Activated CD4-positive, CD25-positive, alpha-beta regulatory T cell treated with anti-CD3 and anti-CD28 coated beads, Interleukin-2, amount 50 U/mL, for 72 hours (primary cell): ENCODE data around the gene CKS2.
A peak's percentile ranks its signal among the peaks of the same experiment; 100 is the strongest.
"Not testable (repeated sequence)": the region's sequence is repeated elsewhere in the genome, so short reads cannot be mapped to it uniquely, and the experiment has no call there.

Experiments
- DNase-seq: peaks from one replicate; pipeline ENCODE4 v3.0.0; 2021

The CKS2 gene

DNA sequence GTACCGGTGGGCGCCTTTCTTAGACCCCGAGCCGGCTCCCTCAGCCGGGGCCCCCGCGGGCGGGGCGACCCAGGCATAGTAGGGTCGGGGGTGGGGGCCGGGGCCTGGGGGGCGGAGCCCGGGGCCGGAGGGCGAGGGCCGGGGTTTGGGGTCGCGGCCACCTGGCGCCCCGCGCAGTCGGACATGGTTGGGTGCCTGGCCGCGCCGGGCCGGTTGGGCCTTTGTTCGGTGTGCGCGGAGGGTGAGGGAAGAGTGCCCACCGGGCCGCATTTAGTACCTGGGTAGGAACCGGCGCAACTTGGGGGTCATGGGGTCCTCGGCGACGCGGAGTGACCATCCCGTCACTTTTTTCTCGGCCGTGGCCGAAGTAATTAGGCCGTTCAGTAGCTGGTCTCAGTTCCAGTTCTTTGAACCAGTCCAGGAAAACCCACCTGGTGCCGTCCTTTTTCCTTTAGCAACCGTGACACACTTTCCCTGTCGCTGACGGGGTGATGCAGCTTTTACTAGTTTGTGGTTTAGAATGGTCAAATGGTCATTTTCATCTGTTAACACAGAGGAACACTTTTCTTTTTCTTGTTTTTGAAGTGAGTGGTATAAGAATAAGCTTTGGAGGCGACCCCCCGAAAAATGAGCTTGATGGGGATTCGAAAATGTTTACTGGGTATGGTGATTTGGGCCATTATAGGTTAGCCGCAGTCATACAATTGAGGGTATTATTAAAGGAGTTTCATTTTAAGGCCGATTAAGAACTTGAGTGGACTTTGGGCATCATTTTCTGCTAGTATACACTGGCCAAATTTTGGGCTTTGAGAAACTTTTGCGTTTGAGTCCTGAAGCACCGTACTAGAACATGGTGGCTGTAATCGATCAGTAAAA is 589 bp downstream of the CKS2 start:
- no peak for DNase-seq

DNA sequence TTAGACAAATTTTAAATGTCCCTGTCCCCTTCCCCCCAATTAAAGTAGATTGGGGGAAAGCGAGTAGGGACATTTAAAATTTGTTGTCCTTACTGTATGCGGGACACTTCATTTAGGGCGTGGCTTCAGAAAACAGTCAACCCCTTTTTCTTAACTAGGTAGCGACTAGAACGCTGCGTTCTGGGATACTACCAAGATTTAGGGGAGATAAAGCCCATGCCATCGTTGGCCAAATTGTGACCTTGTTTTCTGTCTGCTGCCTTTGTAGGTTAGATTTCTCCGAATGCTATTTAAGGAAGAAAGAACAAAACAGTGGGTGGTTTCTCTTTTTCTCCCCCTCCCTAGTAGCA is 1.2 kb downstream of the CKS2 start:
- no peak for DNase-seq

DNA sequence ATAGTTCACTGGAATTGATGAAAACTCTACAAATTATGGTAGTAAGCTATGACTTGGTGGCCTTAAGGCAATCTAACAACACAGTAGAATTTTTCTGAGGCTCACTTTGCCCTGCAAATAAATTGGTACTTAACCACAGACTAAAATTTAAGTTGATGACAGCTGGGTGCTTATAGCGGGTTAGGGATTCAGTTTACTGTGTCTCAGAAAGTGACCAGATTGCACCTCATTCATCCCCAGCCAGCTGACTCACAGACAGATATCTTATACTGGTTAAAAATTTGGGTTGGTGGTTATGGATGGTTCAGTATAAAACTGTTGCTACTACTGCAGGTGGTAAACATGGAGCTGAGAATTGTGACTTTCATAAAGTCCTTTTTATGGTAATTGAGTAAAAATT is 2.8 kb downstream of the CKS2 start:
- no peak for DNase-seq

DNA sequence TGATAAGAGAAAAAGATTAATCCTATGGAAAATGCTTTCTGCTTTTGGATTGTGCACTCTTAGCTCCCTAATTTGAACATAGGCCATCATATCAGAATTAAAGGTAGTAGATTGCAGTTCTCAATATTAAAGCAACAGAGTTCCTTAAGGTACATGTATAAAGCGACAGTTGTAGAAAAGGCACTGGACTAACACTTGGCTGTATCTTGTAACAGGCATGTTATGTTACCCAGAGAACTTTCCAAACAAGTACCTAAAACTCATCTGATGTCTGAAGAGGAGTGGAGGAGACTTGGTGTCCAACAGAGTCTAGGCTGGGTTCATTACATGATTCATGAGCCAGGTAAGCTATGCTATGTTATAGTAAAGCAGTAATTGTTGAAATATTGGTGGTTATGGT is 4.0 kb downstream of the CKS2 start:
- DNase-seq: no peak

DNA sequence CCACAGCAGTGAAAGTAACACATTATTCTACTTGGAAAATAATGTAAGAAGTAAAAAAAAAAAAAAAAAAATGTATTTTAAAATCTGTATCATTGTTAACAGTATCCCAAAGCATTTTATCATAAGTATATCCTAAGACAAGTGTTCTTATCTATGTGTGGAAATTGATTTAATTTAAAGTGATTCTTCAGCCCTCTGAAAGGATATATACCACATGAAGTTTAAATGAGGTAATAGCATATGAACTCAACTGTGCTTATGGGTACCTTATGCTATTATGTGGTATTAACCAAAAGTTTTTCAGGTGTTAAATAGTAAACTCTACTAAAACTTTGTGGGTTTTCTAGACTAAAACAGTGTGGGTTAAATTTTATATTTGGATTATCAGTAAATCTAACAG is 4.5 kb downstream of the CKS2 start:
- DNase-seq: no peak

DNA sequence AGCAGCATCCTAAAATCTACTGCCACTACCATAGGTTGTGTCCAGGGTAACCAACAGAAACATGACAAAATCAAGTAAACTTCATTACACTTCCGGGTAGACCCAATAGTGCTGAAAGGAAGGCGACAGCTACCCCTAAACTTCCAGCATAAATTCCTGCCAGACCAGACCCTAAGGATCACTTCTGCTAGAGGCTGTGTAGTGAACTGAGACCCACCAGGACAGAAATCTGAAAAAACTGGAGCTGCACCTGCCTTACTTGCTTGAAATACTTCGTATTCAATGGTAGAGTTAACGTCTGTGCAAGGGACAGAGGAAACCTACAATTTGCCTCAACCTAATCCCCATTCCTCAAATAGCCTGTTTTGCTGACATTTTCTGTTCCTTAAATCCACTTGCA is 6.3 kb downstream of the CKS2 start:
- DNase-seq: no peak

DNA sequence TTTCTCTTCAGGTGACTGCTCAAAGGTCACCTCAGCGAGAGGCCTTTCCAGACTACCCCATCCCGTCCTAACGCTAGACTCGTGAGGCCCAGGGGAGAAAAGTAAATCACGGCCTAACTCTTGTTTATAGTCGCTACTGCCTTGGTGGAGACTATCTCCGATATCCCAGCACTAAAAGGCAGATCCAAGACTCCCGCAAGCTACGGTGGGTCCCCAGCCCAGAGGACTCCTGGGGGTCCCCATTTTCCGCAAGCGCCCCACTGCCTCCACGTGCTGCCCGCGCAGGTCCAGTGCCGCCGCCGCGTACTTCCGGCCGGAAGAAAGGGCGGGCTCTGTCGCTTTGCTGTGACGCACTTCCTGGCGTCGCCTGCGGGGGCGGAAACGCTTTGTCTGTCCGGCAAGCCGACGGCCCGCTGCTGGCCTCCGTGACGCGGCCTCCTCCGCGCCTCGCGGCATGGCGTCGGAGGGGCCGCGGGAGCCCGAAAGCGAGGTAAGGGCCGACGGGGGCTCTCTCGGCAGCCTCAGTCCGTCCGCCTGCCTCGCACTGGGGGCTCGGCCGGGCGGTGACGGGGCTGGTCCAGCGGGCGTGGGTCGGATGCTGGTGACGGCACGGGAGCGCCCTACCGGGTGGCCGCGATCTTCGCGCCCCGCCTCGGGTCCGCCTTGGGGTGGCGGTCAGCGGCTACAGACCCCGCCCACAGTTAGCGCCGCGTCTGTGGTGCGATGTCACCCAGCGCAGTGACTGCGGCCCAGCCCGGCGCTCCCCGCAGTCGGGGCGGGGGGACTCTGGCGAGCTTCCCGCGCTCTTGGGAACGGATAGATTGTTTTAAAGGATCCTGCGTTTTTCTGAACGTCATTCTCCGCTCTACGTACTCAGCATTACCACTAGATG is 7.4 kb downstream of the CKS2 start, which contains the start of gene SECISBP2:
SECISBP2 (plus strand) TSS at position 378 of the 892 bp plus-strand sequence; CDS start at position 455, 77 bp downstream.
- peak; percentile 95 for DNase-seq

DNA sequence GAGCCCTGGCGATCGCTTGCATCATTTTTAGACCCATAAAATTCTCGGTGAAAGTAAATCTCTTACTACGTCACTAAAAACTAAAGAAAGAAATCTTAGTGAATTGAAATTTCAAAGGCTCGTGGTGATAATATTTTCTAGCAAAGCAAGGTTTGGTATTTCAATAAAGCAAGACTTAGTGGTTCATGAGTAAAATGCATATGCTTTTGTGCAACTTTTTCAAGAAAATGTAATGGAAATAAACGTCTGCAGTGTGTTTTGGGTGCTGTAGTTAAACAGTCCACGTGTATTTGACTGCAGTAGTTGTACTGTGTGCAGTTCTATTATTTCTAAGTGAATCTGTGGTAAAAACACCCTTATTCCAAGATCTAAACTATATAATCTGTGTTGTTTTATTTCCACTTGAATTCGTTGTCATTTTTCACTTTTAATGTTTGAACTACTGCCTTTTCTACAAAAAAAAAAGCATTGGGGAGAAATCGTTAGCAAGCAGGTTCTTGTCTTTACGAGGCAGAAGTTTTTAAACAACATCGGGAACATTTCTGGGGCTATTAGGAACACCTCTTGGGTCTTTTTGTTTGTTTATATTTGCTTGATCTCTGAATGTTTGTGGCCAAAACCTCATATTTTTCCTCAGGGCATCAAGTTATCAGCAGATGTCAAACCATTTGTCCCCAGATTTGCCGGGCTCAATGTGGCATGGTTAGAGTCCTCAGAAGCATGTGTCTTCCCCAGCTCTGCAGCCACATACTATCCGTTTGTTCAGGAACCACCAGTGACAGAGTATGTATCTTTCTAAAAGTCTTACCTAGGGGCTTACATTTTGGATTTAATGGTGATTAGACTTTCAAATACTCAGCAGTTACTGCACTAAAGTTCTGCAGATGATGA is 8.3 kb downstream of the CKS2 start:
- no peak for DNase-seq

DNA sequence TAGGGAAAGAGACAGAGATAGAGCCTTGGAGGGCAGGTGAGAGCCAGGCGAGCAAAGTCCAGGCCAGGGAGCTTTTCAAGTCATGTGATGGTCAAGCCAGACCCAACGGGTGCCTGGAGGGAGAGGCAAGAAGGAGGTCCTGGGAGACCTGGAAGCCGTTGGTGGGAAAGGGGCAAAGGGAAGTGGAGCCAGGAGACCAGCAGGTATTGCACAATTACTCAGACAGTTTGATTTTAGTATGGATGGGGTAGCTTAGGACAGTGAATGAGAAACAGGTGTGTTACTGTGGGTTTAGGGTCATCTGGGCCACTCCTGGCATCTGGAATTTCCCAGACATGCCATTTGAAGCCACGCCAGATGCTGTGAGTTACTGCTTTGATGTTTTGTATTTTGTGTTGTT is 12.4 kb downstream of the CKS2 start:
- DNase-seq: no peak

DNA sequence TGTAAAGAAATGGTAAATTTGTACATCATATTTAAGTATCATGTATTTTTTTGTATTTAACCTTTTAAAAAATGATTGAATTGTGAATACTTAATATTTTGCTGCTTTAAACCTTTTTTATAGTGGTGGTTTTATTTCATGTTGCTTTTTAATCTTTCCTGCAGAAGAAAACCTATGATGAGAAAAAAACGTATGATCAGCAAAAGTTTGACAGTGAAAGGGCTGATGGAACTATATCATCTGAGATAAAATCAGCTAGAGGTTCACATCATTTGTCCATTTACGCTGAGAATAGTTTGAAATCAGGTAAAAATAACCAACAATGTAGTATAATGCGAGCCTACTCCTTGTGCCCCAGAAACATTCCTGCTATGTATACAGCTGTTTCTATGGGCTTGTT is 14.7 kb downstream of the CKS2 start:
- no peak for DNase-seq

DNA sequence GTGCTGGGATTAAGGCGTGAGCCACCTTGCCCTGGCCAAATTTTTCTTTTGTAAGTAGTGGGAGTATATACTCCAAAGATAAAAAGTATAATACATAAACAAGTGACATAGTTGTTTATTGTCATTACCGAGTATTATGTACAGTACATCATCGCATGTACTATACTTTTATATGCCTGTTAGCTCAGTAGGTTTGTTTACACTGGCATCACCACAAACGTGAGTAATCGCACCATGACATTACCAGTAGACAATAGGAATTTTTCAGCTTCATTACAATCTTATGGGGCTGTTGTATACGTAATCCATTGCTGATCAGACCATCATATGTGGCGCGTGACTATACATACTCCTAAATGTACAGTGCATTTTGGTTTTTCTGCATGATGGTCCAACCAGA is 17.1 kb downstream of the CKS2 start:
- no peak for DNase-seq

DNA sequence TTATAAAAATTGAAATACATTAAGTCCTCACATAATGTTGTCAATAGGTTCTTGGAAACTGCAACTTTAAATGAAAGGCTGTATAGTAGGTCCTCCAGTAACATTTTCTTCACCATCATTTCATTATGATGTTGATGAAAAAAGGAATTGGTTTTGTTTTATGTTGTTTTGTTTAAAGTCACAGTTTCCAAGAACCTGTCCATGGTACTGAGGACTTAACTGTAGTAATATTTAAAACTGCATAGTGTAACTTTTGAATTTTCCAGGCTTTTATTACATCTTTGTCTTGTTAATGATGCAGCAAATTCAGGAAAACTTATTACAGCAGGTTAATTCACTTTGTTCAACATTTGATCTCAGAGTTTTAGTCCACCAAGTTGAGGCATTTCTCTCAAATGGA is 18.9 kb downstream of the CKS2 start:
- DNase-seq: no peak

DNA sequence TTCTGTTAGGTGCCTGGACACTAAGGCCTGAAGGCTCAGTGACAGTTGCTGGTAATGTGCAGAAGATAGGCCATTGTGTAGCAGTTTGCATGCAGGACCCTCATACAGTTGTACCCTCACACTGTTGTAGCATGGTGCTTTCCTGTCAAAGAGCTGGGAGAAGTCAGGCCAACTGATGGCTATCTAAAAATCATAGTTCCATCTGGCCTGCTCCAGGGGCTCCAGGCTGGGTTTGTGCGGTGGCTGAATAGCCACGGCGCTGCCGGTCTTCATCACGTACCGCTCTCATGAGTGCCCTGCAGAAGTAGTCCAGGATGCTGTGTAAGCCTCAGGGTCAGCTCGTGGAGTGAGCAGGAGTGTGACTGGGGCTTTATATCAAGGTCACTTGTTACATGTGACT is 19.5 kb downstream of the CKS2 start:
- no peak for DNase-seq

DNA sequence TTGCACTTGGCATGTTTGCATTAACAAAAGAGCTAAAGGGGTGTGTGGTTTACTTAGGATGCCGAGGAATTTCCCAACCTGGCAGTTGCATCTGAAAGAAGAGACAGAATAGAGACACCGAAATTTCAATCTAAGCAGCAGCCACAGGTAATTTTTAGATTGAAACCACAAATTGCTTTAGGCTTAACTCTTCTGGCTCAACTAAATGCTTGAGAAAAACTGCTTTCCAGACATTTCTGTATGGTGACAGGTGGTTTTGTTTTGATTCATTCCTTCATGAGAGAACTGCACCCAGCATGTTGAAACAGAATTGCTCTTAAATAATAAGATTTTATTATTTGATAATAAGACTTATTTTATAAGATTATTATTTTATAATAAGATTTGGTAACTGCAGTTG is 28.8 kb downstream of the CKS2 start:
- no peak for DNase-seq

DNA sequence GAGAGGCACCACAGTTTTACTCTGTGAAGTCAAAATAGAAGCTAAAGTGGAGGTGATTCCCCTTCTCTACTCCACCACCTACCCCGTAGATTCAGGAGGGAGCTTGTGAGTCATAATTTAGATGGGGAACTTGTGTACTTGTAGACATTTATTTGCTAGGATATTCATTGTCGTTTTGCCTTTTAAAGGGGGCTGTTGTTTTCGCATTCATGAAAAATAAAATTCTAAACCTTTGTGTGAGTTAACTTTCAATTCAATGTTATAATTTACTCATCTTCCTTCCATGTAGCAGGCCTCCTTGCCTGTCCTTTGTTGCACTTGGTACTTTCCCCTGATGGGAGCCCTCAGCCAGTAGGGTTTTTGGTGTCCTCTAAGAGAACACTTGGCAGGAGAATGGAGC is 29.3 kb downstream of the CKS2 start:
- no peak for DNase-seq

DNA sequence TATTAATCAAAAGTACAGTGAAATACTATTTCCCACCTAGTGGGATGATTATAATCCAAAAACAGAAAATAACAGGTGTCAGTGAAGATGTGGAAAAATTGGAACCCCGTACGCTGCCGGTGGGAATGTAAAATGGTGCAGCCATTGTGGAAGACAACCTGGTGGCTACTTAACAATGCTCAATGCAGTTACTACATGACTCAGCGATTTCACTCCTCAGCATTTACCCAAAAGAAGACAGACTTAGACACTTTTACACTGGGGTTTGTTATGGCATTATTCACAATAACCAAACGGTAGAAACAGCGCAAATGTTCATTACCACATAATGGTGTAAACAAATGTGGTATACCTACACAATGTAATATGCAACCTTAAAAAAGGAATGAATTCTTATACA is 31.2 kb downstream of the CKS2 start:
- no peak for DNase-seq

DNA sequence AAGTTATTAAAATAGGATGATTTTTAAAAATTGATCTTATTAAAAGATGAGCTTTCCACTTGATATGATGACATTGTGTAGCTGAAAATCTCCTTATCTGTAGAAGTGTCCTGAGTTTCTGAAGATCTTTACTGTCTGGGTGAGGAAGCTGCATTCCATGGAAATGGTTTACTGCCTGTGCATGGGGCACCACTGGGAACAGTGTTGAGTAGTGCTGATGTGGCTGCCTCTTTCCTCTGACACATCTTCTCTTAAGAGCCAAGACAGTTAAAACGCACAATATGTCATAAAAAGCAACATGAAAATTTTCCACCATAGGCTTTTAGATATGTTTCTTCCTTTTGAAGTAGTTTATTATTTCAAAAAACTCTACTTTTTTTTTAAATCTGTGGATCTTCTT is 32.0 kb downstream of the CKS2 start:
- DNase-seq: no peak

DNA sequence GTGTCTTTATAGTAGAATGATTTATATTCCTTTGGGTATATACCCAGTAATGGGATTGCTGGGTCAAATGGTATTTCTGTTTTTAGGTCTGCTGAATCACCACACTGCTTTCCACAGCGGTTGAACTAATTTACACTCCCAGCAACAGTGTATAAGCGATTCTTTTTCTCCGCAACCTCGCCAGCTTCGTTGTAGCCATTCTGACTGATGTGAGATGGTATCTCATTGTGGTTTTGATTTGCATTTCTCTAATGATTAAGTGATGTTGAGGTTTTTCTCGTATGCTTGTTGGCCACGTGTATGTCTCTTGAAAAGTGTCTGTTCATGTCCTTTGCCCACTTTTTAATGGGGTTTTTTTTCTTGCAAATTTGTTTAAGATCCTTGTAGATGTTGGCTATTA is 32.8 kb downstream of the CKS2 start:
- not testable (repeated sequence) for DNase-seq

DNA sequence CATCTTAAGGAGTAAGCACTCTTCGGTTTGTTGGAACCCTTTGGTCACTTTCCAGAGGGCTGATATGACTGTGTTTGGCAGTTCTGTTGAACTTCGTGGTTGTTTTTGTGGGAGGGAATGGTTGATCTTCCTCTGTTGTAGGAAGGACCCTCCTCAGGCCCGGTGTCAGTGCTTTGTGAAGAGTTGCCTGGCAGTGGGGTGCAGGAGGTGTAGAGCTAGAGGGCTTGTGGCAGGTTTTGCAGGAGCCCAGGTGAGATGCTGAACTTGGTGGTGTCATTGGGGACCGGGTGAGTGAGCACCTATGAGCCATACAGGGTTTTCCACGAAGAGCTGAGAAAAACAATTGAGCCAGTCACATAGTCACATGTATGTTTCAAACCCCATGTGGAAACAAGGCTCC is 34.5 kb downstream of the CKS2 start:
- DNase-seq: no peak

DNA sequence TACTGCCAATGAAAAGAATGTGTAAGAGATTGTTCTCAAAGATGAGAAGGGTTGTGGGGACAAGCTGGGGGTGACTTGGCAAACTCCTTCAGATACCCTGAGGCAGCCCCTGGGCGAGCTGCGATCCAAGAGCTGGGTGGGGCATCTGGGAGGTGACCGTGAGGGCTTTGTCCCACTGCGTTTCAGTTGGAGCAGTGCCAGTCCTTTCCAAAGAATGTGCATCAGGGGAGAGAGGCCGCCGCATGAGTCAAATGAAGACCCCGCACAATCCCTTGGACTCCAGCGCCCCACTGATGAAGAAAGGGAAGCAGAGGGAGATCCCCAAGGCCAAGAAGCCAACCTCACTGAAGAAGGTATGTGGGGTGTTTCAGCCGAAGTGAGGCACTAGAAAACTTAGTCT is 35.7 kb downstream of the CKS2 start:
- DNase-seq: no peak

DNA sequence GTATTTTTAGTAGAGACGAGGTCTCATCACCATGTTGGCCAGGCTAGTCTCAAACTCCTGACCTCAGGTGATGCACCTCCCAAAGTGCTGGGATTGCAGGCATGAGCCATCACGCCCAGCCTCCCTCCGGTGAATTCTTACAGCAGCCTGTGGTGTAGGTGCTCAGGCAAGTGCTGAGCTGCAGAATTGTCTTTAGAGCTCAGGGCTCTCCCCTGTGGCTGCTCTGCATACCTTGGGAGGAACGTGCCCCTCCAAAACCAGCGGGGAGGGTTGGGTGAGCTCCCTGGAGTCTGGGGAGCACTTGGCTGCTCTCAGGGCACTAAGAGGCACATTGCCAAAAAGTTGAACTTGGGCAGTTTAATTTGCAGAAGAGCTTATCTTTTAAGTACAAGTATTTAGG is 36.7 kb downstream of the CKS2 start:
- no peak for DNase-seq

DNA sequence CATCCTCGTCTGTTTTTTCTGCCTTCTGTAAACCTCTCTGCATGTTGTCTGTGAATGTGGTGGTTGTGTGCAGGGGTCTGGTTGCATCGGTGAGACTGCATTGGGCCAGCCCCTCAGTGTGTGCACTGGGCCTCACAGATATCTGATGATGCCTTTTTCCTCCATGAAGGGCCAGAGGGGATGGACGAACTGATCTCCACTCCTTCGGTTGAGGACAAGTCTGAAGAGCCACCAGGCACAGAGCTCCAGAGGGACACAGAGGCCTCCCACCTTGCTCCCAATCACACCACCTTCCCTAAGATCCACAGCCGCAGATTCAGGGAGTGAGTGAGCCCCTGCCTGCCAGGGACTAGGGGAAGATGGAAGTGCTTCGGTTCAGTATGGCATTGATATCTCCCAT is 38.6 kb downstream of the CKS2 start:
- no peak for DNase-seq

DNA sequence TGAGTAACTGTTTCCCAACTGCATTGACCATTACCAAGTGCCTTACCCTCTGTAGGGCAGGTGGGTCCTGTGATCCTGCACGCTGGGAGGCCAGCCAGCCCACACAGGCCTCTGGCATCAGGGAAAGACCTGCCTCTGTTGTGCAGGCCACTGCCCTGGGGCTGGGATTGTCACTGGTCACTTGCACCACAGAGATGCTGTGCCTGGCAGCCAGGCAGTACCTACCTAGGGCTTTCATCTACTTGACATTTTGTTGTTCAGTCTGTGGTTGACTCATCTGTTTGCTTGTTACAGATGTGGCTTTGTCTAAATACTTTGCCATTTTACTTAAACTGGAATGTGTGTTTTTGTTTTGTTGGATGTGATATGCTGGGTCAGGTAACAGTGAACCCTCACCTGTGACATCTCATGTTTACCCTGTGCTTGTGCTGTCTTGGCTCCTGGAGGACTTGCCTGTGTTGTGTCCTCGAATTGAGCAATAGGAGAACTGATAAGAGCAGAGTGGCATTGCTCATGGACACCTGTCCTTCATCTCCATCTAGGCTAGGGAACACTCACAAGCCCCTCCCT is 40.1 kb downstream of the CKS2 start:
- DNase-seq: no peak
